Measurements from ENCODE around the gene RASAL1. TPM values are rescaled to one million over a fixed set of nuclear protein-coding genes. Genes with fewer than 3 reads are reported as not detected.

Gene RASAL1
- polyA plus RNA-seq, 2 of the 4 experiments (the other 2 are of a cell fraction), result 0.30 to 0.34 TPM

GRCh38 chr12:113073586-113073985 lies 62.0 kb downstream of the RASAL1 start (continued):
- no peak for TF ChIP-seq SREBF2 (IDR thresholded peaks at IDR 0.05)

- peak; percentile 12 to 22; a peak in 2 of 6 replicates for ATAC-seq
- CTCF ChIA-PET, result interaction anchor here (1.6 to 3.0 kb wide), 4 partner anchors 9 to 81 kb away, joined by 3 to 22 read pairs (median 6); no protein-coding TSS in a partner anchor
Measured at GRCh38 chr12:113072136-113072535, 63.4 kb downstream of the RASAL1 start.

GRCh38 chr12:113071135-113072112 lies 64.1 kb downstream of the RASAL1 start:
- no peak for DNase-seq (ENCODE audit: low read depth in 1 of 2, low spot score in 1 of 2)
- POLR2A ChIA-PET, result no interaction called here
- Histone ChIP-seq H3K9me3 (no peaks in the 10 kb centered on the region), H3K27ac (no peak overlapping the region), H3K4me1 (peaks cover 8% of the 10 kb centered on the region), H3K4me3 (no peak overlapping the region), H3K4me2 (peak overlapping the region; percentile 19; the same call in 1 of the 3 replicates)
- no peak for ATAC-seq
- WGBS (ENCODE audit: missing lambda C conversion rate), result 63% methylated on average over 20 of the region's 21 CpGs
- FAIRE-seq, result no peak
- CTCF ChIA-PET, result interaction anchor here (0.6 to 3.0 kb wide), 9 partner anchors 10 to 391 kb away, joined by 3 to 22 read pairs (median 4); no protein-coding TSS in a partner anchor
- TF ChIP-seq REST (IDR thresholded peaks at IDR 0.05) (no peak), CEBPB (IDR thresholded peaks at IDR 0.05) (no peak), GATA3 (IDR thresholded peaks at IDR 0.05; ENCODE audit: borderline replicate concordance) (no peak), PHF8 (IDR thresholded peaks at IDR 0.05; ENCODE audit: borderline replicate concordance, low read depth) (no peak), PBX3 (IDR thresholded peaks at IDR 0.05) (no peak), RNF2 (IDR thresholded peaks at IDR 0.05; ENCODE audit: borderline replicate concordance, low read depth) (no peak), EHMT2 (IDR thresholded peaks at IDR 0.05; ENCODE audit: low read depth) (no peak), SMC3 (IDR thresholded peaks at IDR 0.05) (no peak), HOXB13 (CRISPR knock-in tag; IDR thresholded peaks at IDR 0.05; ENCODE audit: low read depth) (no peak), ZSCAN20 (CRISPR knock-in tag; IDR thresholded peaks at IDR 0.05) (no peak), TP53 (CRISPR knock-in tag; IDR thresholded peaks at IDR 0.05) (no peak), HDAC2 (IDR thresholded peaks at IDR 0.05) (no peak), NR3C1 (IDR thresholded peaks at IDR 0.05) (no peak), USF2 (IDR thresholded peaks at IDR 0.05) (no peak)

More at GRCh38 chr12:113072136-113072535, 63.4 kb downstream of the RASAL1 start:
- H3K4me1 ChIP-seq, result peaks cover 8% of the 10 kb centered on the region
- H3K4me2 ChIP-seq, result peak overlapping the region; percentile 19; the same call in 1 of the 3 replicates
- DNase-seq (ENCODE audit: low read depth in 1 of 2, low spot score in 1 of 2), result no peak
- no peak for FAIRE-seq
- WGBS (ENCODE audit: missing lambda C conversion rate), result 54% methylated on average over 3 of the region's 3 CpGs
- no peak for TF ChIP-seq KDM1A (IDR thresholded peaks at IDR 0.05; ENCODE audit: low read depth)
- no peak for TF ChIP-seq RAD21 (conservative IDR thresholded peaks at IDR 0.05 in 1 of 2, IDR thresholded peaks at IDR 0.05 in 1 of 2)
- TF ChIP-seq FOSL2 (IDR thresholded peaks at IDR 0.05), result no peak
- peak; percentile 12; the same call in 1 of the 2 replicates for TF ChIP-seq FOSL2 (CRISPR knock-in tag; IDR thresholded peaks at IDR 0.05)
- TF ChIP-seq USF2 (IDR thresholded peaks at IDR 0.05), result no peak
- no peak for TF ChIP-seq CTCF (IDR thresholded peaks at IDR 0.05)
- POLR2A ChIA-PET, result no interaction called here
- no peak overlapping the region for H3K4me3 ChIP-seq
- H3K27ac ChIP-seq, result no peak overlapping the region
- H3K9me3 ChIP-seq, result no peaks in the 10 kb centered on the region
